NCI-H2171 (cell line): ENCODE data around the gene LGR4.

Source experiments
- DNase-seq: peaks from one replicate; lab custom pipeline; 2025; lab: John Stamatoyannopoulos, UW

The LGR4 gene

GRCh38 chr11:27482793-27483192 lies 10.2 kb upstream of the LGR4 start:
- DNase-seq, result no peak

DNA sequence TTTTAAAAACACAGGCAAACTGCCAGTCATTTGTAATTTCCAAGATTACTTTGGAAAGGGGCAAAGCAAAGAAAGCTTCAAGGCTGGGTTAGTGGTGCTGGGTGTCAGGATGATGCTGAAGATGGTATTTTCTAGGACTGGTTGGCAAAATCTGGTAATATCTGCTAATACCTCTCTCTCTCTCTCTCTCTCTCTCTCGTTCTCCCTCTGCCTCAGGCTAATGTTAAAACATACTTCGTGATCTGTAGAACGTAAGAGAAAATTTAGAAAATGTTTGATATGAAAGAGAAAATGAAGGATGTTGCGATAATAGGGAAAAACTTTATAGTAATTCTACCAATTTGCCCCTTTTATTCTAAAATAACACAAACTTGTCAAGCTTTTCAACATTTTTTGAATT lies 9.4 kb upstream of the LGR4 start:
- DNase-seq, result no peak

DNA sequence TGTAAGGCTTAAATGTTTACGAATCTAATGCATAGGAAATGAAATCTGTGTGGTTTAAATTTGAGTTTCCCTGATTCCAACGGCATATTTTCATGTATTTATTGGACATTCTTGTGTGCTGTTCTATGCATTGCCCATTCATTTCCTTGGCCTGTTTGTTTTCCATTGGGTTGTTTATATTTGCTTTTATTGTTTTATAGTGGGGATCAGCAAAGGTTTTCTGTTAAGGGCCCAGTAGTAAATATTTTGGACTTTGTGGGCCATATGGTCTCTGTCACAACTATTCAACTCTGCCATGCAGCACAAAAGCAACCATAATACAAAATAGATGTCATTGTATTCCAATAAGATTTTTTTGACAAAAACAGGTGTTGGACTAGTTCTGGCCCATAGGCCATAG lies 5.2 kb upstream of the LGR4 start:
- no peak for DNase-seq

DNA sequence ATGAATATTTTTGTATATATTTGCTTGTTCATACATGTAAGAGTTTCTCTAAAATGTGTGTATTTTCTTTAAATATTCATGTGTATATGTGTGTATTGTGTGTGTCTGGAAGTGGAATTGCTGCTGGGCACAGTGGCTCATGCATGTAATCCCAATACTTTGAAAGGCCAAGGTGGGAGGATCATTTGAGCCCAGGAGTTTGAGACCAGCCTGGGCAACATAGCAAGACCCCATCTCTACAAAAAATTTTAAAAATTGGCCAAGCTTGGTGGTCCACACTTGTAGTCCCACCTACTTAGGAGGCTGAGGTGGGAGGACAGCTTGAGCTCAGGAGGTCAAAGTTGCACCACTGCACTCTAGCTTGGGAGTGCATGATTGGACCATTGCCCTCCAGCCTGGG lies 4.7 kb upstream of the LGR4 start:
- DNase-seq, result no peak

DNA sequence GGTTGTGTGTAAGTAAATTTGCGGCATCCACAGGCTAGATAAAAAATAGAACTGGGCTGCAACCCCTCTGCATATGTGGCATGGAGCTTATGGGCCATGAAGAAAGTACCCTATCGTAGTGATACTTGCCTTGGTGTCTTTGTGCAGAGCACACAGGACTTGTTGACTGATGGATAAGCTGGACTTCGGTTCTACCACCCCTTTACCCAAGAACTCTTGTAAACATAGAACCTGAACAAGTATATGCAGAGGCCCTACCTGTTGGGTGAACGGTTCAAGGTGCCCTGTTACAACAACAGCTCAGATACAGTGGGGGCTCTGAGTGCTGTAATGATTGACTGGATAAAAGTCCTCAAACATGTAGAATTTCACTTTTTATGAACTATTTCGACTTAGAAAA lies 3.0 kb upstream of the LGR4 start:
- DNase-seq, result no peak

DNA sequence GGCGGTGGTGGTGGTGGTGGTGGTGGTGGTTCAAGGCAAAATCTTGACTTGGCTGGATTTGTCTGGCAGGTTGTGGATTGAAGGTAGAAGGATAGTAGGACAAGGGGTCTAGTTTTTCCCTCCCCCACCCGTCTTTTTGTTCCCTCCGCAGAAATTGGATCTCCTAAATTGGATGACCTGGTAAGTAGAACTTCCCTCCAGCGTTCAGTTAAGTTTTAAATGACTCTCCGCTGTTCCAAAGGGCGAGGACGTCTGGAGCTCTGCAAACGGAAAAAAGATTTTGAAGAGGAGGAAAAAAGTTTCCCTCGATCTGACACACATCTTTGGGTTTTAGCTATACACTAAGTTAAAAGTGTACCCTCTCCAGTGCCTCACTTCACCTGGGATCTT lies 422 bp upstream of the LGR4 start:
- DNase-seq, result no peak

DNA sequence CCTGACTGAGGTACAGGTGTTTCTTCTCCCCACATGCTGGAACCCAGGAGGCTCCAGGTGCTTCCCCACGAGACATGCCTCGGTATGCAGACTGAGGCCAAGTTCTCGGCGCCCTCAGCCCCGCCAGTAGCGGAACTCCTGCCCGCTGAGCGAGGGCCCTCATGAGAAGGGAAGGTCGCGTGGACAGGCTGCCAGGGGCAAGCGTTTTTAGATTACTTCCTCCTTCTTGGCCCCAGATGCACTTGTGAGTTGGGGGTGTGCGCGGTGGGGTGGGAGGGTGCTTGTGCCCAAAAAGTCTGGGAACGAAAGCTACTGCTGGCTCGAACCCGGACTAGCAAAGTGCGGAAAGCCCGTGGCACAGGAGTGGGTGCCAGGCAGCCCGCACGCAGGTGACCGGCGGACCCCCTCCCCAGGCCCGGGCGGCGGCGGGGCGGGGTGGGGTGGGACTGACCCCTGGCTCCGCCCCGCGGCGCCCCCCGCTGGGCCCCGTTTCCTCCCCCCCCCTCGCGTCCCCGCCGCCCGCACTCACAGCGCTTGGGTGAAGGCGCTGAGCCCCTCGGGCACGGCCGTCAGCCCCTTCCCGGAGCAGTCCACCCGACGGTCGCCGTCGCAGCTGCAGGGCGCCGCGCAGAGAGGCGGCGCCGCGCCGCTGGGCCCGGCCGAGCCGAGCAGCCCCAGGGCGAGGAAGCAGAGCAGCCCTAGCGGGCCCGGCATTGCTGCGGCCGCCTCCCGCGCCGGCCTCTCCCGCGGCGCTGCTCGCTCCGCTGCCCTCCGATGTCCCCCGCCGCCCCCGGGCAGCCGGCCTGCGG lies 797 bp downstream of the LGR4 start:
- DNase-seq, result peak; percentile 17

DNA sequence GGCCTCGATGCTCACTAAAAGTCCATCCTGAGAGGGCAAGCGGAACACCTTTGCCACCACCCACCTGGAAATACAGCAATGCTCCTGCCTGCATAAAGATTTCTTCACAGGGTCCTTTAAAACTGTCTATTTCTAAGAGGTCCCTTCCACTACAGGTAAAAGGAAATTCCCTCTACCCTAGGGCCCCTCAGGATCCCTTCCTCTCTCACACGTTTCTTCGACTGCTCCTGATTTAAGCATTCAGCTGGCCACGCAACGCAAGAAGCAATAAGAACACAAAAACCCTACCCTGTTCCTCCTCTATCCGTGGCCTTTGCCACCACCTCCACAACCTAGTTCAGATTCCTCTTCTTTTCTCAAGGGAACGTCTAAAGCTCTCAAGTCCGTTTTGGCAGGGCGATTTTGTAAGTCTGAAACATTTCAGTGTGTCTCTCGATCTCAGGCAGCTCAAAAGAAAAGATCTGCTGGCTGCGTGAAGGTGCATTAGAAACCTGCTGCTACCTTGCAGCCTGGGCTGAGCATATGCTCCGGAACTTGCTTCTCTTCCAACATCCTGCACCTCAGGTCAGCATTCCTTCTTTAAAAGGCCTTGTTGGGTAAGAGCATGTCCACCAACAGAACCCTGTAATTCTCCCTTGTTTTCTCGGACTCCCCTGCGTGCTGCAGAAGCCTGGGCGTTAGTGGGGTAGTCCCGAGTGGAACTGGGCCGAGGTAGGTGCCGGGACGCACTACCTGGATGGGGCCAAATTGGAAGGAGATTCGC lies 1.6 kb downstream of the LGR4 start:
- no peak for DNase-seq

GRCh38 chr11:27470166-27470565 lies 2.4 kb downstream of the LGR4 start:
- DNase-seq, result no peak

DNA sequence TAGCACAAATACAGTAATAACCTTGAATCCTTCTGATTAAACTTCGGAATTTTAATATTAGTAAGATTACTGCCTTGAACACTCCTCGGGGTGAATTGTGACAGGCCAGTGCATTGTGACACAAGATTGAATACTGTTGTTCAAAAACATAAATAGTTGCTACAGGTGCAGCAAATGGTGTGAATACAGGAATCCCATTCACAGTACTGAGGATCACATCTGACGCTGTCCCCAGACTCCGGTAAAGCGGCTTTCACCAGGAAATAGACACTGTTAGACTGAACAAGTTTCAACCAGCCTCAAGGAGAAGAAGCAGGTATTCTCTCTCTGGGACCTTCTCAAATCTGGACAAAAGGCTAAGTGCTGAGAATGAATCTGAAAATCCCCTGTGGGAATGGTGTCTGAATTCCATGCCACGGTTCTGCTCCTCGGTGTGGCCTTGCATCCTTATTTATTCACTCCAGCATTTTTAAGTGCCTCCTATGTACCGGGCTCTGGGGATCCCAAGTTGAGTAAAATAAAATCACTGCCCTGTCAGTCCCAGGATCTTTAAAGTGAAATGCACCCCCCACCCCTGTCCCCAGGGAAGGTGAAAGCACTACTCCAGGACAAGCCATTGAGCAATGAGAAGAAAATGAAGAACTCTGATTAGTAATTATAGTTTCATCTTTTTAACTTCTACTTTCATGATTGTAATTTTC lies 3.4 kb downstream of the LGR4 start:
- no peak for DNase-seq

GRCh38 chr11:27468209-27468994 lies 4.2 kb downstream of the LGR4 start:
- DNase-seq, result no peak

GRCh38 chr11:27467181-27467913 lies 5.2 kb downstream of the LGR4 start:
- DNase-seq, result no peak

DNA sequence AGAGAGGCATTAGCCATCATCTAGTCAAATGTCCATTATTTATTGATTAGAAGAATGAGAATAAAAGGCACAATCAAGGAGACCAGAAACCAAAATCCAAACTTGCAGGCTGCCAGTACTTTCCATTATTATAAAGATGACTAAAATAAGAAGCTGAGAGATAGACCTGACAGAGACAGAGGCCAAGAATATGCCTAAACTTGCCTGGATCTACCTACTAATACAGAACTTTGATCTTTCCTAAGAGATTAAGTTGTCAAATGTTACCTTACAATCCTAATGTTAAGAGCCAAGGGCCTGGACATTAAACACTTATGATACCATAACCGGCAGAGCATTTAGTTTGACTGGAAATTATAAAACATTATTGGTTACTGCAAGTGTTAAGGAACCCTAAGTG lies 6.2 kb downstream of the LGR4 start:
- DNase-seq, result no peak

DNA sequence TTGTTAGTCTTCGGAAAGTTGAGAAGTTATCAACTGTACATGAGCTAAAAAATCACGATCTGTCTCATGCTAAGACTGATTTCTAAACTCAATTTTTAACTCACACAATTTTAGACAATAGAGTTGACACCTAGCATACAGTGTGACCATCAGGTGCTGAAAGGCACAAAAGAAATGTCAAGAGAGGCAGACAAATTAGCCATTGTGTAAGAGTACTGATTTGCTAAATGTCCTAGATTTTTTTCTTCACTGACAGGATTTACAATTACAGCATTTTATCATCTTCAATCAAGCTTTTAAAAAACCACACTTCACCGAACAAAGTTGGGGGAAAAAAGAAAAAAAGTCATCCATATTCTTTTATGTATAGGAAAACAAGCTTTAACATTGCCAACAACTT lies 7.0 kb downstream of the LGR4 start:
- DNase-seq, result no peak

DNA sequence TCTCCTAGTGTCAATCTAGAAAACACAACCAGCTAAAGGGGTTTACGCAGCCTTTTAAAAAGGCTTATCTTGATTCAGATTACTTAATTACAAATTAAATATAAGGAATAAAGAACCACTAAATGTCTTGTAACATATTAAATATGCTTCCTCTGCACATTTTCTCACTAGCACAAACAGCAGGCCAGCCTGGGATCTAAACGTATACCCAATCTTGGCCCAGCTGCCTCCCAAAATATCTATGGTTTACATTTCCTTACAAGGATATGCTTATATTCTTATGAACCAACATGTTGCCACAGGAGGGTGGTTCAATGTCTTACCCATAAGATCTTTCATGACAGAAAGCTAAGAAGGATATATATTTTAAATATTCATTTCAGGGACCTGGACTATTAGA lies 7.7 kb downstream of the LGR4 start:
- DNase-seq, result no peak

- DNase-seq, result no peak
Measured at GRCh38 chr11:27464289-27464696, 8.3 kb downstream of the LGR4 start.

DNA sequence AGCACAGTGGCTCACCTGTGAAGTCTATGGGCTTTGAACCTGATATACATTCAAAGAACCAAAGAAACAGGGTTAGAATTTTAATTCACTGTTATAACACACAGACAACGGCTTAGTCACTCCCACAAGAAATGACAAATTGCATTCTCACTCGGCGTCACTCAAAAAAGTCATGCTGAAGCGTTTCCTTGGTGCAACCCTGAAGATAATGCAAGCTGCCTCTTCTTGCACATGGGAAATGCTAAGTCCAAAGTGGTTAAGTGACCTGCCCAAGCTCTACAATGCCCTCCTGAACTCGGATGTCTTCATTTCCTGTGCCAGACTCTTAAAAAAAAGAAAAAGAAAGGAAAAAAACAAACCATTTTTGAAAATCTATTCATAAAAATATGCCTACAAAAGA lies 10.0 kb downstream of the LGR4 start:
- DNase-seq, result no peak

DNA sequence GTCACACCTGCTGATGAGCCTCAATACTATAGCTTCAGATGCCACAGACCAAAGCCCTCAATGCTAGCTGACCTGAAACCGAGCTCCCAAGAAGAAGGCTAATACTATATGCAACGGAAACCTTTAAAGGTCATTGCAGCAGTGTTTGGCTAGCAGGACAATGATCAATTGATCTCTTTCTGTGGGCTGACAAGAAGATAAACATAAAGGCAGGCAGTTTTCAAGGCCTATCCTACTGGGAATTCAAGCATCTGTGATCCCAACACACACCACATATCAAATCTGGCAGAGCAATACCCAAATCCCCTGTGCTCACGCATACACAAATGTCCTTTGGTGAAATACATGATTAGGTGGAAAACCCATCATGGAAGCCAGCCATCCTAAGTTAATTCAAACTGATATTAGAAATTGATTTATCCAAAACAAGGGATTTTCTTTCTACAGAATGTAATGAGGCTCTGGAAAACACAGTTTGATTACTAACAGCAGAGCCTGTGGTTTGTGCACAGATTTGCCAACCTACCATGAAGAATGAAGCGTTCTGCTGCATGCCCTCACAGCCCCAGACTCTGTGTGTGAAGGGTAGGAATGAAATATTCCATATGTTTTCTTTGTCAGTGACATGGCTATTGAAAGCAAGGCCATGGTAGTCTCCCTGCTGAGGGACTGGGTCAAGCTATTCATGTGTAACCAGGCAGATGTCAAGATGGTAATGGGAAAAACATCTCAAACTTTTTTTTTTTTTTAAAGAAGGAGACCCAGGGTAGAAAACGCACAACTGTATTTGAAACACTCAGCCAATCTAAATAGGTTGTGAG lies 12.2 kb downstream of the LGR4 start:
- DNase-seq, result peak; percentile 23

DNA sequence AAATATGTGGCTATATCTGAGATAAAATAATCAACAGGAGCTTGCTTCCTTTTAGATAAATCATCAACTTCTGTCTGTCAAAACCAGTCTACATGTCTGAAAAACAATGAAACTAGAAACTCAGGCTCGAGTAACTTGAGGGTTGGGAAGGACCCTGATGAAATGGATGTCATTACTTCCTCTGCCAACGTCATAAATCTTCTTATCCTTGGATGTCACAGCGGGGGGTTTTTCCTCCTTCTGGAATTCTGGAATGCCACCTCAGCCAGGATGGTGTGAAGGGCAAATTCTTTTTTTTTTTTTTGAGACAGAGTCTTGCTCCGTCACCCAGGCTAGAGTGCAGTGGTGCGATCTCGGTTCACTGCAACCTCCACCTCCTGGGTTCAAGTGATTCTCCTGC lies 13.4 kb downstream of the LGR4 start:
- no peak for DNase-seq

DNA sequence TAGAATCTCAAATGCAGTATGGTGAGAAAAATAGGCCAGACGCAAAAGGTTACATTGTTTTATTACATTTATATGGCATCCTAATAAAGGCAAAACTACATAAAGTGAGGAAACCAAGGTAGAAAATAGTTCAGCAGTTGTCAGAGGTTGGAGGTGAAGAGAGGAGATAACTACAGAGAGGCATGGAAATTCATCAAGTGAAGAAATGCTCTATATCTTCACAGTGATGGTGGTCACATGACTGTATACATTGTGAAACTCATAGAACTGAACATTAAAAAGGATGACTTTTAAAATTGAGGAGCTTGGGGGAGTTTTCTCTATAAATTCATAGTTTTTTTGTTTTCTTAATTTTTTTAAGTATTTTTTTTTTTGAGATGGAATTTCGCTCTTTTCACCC lies 14.4 kb downstream of the LGR4 start:
- no peak for DNase-seq
